DMS 273 treated with DMSO at 0.1 percent for 48 hours (cell line): ENCODE data around the gene TSPAN7.

Experiments
- DNase-seq: peaks from one replicate; lab custom pipeline; 2025; lab: John Stamatoyannopoulos, UW

Gene TSPAN7

DNA sequence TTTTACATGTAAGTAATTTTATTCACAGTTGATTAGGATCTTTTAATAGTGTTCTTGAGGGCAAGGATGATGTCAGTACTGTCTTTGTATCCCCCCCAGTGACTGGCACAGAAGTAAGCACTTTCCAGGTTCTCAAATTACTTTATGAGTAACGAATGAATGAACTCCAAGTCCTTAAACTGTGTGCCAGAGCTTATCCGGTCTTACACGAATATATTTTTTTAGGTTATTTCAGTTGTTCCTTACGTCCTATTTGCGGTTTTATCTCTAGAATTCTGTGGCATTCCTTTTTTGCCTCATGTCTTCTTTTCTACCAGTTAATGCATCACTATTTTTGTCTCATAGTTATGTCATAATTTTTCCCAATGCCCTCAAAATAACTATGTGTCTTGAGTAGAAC is 133.1 kb downstream of the TSPAN7 start:
- DNase-seq, result no peak

DNA sequence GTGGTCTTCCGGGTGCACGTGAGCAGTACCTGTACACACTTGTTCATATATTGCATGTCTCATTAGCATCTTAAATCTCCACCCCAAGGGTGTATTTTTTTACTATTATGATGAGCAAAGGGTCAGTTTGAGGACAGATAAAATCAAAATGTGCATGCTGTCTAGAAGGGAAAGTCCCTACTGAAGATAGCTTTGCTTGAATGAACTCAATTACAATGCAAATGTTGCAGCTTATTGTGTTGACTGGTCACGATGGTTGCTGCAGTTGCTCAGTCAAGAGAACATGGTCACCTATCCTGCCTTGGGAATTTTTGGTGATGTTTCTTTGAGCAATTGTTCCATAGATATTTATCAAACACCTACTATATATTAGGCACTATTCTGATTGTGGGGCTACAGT is 136.1 kb downstream of the TSPAN7 start:
- DNase-seq, result no peak

DNA sequence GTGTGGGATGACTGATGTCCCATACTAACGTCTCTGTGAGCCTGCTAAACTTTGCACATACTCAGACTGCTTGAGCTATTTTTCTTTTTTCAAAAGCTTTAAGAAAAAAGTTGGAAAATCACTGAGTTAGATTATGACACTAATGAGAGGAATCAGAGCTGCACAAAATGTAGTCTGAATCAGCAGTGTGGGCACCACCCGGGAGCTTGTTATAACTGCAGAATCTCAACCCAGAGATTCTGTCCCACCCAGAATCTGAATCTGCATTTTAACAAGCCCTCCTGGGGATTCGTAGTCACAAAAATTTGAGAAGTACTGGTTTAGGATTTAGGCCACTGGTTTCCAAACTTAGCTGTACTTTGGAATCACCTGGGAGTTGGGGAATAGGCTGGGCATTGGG is 137.8 kb downstream of the TSPAN7 start:
- no peak for DNase-seq

DNA sequence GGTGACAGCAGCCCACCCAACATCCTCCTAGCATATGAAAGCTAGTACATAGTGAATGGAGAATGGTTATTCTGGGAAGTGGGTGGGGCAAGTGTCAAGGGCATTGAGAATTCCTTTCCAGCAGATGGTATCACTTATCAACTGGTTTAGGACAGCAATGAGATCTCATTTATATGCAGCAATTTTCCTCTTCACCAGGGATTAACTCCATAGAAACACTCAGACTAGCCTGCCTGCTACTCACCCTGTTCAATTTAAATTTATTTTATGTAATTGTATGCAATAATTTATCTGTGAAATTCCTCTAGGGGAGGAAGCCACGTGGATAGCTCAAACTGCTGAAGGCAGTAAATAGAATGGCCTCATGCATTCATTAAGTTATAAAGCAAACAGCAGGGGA is 138.4 kb downstream of the TSPAN7 start:
- peak; percentile 32 for DNase-seq

DNA sequence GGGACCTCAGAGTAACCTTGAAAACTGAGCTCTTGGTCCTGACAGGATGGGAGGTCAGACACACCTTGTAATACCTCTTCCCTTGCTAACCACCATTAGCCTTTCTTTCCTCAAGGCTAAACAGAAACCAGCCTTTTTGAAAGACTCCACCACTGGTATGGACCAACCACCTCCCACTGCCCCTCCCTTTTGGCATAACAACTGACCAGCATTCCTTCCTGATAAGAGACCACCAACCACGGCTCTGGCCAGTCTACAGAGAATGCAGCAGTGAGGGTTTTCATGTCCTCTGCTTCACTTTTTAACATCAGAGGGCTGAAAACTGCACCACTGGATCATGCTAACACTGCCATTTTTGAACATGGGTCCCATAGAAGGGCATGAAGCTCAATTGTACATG is 139.7 kb downstream of the TSPAN7 start:
- no peak for DNase-seq

DNA sequence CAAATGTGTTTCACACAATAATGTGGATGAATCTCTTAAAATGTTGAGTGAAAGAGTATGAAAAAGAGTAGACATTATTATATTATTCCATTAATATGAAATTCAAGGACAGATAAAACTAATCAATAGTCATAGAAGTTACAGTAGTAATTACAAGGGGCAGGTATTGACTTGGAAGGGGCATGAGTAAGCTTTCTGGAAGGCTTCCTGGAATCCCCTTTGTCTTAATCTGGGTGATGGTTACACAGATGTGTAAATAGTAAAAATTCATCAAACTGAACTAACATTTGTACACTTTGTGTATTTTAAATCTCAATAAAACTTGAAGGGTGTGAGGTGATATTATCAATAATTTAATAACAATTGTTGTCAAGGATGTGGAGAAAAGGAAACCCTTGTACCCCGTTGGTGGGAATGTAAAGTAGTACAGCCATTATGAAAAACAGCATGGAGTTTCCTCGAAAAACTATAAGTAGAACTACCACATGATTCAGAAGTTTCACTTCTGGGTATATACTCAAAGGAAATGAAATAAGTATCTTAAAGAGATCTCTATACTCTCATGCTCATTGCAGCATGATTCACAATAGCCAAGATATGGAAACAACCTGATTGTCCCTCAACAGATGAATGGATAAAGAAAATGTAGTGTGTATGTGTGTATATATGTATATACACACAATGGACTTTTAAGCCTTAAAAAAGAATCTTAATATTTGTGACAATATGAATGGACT is 143.0 kb downstream of the TSPAN7 start:
- no peak for DNase-seq

DNA sequence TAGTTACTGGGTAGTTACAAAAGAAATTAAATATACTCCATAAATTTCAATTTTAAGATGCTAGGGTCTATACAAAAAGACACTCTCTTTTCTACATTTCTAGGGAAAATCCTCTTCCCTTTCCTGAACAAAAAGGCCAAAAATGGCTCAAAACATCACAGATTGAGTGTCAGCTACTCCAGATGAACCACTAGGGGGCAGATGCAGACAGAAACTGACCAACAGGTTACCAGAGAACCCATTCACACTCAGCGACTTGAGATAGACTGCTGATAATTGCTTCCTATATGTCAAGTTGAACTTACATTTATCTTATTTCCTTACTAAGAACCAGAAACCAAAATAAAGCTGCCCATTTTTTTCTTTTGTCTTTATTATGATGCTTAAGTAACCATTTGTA is 156.5 kb downstream of the TSPAN7 start:
- DNase-seq, result no peak

DNA sequence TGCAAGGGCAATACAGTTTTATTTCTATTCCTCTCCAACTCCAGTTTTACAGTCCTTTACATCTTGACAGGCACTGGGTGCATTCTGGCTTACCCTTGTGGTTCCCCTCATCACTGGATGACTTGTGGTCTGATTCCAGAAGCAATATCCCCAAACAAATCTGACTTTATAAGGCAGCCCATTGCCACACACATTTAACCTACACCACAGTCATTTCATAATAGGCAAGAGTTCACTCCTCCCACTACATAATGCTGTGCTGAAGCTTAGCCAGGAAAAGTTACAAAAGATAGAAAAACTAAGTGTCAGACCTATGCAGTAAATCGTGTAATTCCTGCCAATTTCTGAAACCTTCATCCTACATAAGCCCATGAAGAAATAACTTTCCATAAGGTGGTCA is 157.0 kb downstream of the TSPAN7 start:
- DNase-seq, result no peak

DNA sequence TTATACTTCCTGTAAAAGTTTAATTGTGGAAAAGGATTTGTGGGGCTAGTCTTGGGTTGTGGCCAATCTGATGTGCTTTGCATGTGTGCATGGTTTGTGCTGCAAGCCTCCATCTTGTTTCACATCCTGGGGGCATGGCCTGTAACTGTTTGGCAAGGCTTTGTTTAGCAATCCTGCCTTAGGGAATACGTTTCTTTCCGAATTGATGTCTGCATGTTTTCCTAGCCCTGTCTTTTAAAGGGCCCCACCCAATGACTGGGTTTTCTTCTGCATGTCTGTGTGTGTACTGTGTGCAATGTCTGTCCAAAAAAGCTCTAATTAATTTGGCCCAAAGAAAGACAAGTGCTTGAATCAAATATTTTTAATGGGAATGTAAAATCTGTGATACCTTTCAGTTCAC is 165.3 kb downstream of the TSPAN7 start:
- DNase-seq, result no peak

DNA sequence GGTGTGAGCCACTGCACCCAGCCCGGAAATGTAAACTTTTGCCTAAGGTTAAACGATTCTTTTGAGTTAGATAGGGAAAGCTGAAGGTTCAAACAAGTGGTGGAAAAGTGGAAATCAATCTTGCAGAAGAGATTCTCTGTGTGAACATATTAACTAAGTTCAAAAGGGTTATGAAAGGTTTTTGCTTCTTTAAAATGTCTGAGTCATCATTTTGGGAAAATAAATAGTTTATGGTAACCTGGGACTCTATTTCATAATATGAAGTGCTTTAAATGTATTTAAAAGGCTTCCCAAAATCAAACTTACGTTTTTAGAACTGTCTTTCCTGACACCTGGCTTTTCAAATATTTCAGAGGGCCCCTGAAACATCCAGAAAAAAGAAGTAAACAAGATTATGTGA is 166.3 kb downstream of the TSPAN7 start:
- DNase-seq, result no peak

DNA sequence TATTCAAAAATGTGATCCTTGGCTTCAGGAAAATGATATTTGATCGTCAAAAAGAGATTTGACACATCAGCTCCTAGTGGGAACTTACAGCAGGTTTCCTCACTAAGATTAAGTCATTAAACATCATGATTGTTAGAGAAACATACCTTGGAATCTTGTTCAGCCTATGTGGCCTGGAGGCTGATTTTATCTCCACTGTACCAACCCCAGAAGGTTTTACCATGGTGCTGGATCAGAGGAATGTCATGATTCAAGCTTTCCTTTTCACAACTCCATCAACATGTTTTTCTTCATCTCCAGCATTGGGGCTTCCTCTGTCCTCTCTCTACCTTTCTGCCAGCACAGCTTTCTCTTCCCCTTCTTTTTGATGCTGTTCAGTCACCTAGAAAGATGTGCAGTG is 171.5 kb downstream of the TSPAN7 start:
- no peak for DNase-seq
